Colonic mucosa (tissue), 4 donors: Measurements from ENCODE around the gene KLK3. TPM values are rescaled to one million over a fixed set of nuclear protein-coding genes. Genes with fewer than 3 reads are reported as not detected.

Source experiments
- DNase-seq: peaks from one replicate; pipeline ENCODE4 v3.0.0-alpha.2; 2020
- H3K27ac ChIP-seq: fragments of 200-600 bp; one replicate; pipeline ENCODE4 v1.8.0; 2021
- H3K27me3 ChIP-seq: fragments of 200-600 bp; one replicate; pipeline ENCODE4 v1.8.0; 2021
- H3K36me3 ChIP-seq: fragments of 200-600 bp; one replicate; pipeline ENCODE4 v1.8.0; 2021
- H3K4me1 ChIP-seq: fragments of 200-600 bp; one replicate; pipeline ENCODE4 v1.8.0; 2021; ENCODE audit warnings: mild to moderate bottlenecking
- H3K4me3 ChIP-seq: fragments of 200-600 bp; one replicate; pipeline ENCODE4 v1.8.0; 2021
- H3K9ac ChIP-seq, 2 donors: one replicate each; pipeline ENCODE4 v1.7.0; 2013; ENCODE audit warnings: control low read depth in 2 of 2, low read depth in 2 of 2, low read length in 2 of 2
- H3K9me3 ChIP-seq: fragments of 200-600 bp; one replicate; pipeline ENCODE4 v1.8.0; 2021
- intact Hi-C: fragments of 100-400 bp; cut with DNase I; formaldehyde crosslinking; loops from one replicate; pipeline ENCODE4 v1.14.1; 2022
- total RNA-seq, 2 donors: library from RNA; stranded (reverse); fragmentation: NEBNext Ultra II Directional in 1 of 2; extraction: Animal tissue kit (Norgen Biotek cat#: 25700) in 1 of 2; gene quantifications; one replicate each; pipeline ENCODE4 v1.2.1, GENCODE V29; 2021
- TF ChIP-seq, protein P1 (sequence below): fragments of 200-600 bp; IDR thresholded peaks from one replicate; pipeline ENCODE4 v1.8.0; 2022; ENCODE audit warnings: antibody characterized with exemption, mild to moderate bottlenecking
- donor health status: healthy.
- donor health status: DM: no; HTN: no; CAD: no.
- donor health status: DM: no; HTN: no; CAD: no.

KLK3 gene
- total RNA-seq, 2 donors from 2014 or later = 2.4 to 2.5 TPM

- no peak for DNase-seq
- Histone ChIP-seq H3K9ac (no peak overlapping the region), H3K9me3 (no peaks in the 10 kb centered on the region), H3K36me3 (no peaks in the 10 kb centered on the region), H3K27ac (no peak overlapping the region), H3K4me3 (no peak overlapping the region), H3K4me1 (no peaks in the 10 kb centered on the region), H3K27me3 (no peaks in the 10 kb centered on the region)
- TF ChIP-seq, protein P1, sequence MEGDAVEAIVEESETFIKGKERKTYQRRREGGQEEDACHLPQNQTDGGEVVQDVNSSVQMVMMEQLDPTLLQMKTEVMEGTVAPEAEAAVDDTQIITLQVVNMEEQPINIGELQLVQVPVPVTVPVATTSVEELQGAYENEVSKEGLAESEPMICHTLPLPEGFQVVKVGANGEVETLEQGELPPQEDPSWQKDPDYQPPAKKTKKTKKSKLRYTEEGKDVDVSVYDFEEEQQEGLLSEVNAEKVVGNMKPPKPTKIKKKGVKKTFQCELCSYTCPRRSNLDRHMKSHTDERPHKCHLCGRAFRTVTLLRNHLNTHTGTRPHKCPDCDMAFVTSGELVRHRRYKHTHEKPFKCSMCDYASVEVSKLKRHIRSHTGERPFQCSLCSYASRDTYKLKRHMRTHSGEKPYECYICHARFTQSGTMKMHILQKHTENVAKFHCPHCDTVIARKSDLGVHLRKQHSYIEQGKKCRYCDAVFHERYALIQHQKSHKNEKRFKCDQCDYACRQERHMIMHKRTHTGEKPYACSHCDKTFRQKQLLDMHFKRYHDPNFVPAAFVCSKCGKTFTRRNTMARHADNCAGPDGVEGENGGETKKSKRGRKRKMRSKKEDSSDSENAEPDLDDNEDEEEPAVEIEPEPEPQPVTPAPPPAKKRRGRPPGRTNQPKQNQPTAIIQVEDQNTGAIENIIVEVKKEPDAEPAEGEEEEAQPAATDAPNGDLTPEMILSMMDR = no peak
- intact Hi-C loops = no loop called here
These were observed 11.5 kb upstream of the KLK3 start for GRCh38 chr19:50843205-50843604.

- DNase-seq = no peak
- no peak overlapping the region for H3K9ac ChIP-seq
- no peaks in the 10 kb centered on the region for H3K36me3 ChIP-seq
- no peaks in the 10 kb centered on the region for H3K4me1 ChIP-seq
- TF ChIP-seq, protein P1 = no peak
- H3K4me3 ChIP-seq = no peak overlapping the region
- no peaks in the 10 kb centered on the region for H3K27me3 ChIP-seq
- no peaks in the 10 kb centered on the region for H3K9me3 ChIP-seq
- intact Hi-C loops = no loop called here
- H3K27ac ChIP-seq = no peak overlapping the region
These were observed 11.0 kb upstream of the KLK3 start for GRCh38 chr19:50843701-50844221.

DNA sequence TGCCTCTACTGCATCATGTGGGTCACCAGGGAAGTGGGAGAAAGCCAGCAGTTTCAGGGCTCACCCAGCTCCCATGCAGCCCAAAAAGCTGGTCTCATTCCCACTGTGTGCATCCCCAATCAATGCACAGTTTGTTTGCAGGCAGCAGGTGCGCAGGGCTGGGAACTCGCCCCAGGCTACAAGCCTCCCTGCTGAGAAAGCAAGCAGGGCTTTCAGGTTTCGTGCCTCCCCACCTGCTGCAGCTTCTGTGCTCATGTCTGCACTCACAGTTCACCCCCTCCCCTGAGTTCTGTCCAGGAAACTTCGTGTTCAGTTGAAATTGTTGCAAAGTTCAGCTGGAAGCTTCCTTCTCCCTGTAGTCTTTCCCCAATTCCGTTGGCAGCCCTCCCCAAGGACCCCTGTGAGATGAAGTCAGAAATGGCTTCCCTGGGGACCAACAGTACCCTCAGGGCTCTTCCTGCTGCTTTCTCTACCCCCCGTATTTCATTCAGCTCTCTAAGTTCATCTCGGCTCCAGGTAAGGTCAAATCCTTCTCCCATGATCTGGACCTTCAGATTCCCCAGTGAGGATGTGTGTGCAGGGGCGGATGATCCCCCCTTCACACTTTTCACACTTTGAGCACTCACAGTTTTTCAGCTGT is 10.3 kb upstream of the KLK3 start:
- H3K4me1 ChIP-seq = no peaks in the 10 kb centered on the region
- intact Hi-C loops = no loop called here
- TF ChIP-seq, protein P1 = no peak
- no peak overlapping the region for H3K27ac ChIP-seq
- H3K9ac ChIP-seq = no peak overlapping the region
- H3K27me3 ChIP-seq = no peaks in the 10 kb centered on the region
- H3K4me3 ChIP-seq = no peak overlapping the region
- no peaks in the 10 kb centered on the region for H3K9me3 ChIP-seq
- DNase-seq = no peak
- no peaks in the 10 kb centered on the region for H3K36me3 ChIP-seq

DNA sequence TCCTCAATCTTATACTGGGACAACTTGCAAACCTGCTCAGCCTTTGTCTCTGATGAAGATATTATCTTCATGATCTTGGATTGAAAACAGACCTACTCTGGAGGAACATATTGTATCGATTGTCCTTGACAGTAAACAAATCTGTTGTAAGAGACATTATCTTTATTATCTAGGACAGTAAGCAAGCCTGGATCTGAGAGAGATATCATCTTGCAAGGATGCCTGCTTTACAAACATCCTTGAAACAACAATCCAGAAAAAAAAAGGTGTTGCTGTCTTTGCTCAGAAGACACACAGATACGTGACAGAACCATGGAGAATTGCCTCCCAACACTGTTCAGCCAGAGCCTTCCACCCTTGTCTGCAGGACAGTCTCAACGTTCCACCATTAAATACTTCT is 4.0 kb upstream of the KLK3 start:
- Histone ChIP-seq H3K27ac (no peak overlapping the region), H3K9me3 (no peaks in the 10 kb centered on the region), H3K9ac (no peak overlapping the region), H3K4me1 (no peaks in the 10 kb centered on the region), H3K27me3 (no peaks in the 10 kb centered on the region), H3K4me3 (no peak overlapping the region), H3K36me3 (no peaks in the 10 kb centered on the region)
- intact Hi-C loops = no loop called here
- DNase-seq = no peak
- TF ChIP-seq, protein P1 = no peak

GRCh38 chr19:50851620-50852019 is 3.1 kb upstream of the KLK3 start:
- H3K27ac ChIP-seq = no peak overlapping the region
- H3K4me3 ChIP-seq = no peak overlapping the region
- no peaks in the 10 kb centered on the region for H3K36me3 ChIP-seq
- no peaks in the 10 kb centered on the region for H3K4me1 ChIP-seq
- no peak for DNase-seq
- TF ChIP-seq, protein P1 = no peak
- H3K9ac ChIP-seq = no peak overlapping the region
- no peaks in the 10 kb centered on the region for H3K9me3 ChIP-seq
- intact Hi-C loops = no loop called here
- no peaks in the 10 kb centered on the region for H3K27me3 ChIP-seq
